DND-41 (cell line): Measurements from ENCODE around the gene GNG13.

Source experiments
- ATAC-seq: fragments of 200-7000 bp; cut with Tn5 transposase; 3 replicates; pipeline ENCODE4 v1.9.1; 2021; ENCODE audit warnings: low read depth; ENCODE audit not compliant: insufficient read depth
- DNase-seq: peaks from one replicate; pipeline ENCODE4 v3.0.0-alpha.2; 2020
- H2AFZ ChIP-seq: 2 replicates; pipeline ENCODE4 v1.6.0; 2012; ENCODE audit warnings: low read depth, low read length
- H3K27ac ChIP-seq: 2 replicates; pipeline ENCODE4 v1.5.1; 2012; ENCODE audit warnings: low read length, inconsistent platforms
- H3K27me3 ChIP-seq: fragments of 200-600 bp; sonication (generic); 2 replicates; pipeline ENCODE4 v1.6.0; 2012; ENCODE audit warnings: low read length, mild to moderate bottlenecking, inconsistent platforms; ENCODE audit not compliant: insufficient read depth, poor library complexity
- H3K36me3 ChIP-seq: 2 replicates; pipeline ENCODE4 v1.5.1; 2012; ENCODE audit warnings: low read length, inconsistent platforms; ENCODE audit not compliant: insufficient read depth
- H3K4me1 ChIP-seq: 2 replicates; pipeline ENCODE4 v1.5.1; 2012; ENCODE audit warnings: mild to moderate bottlenecking, low read length; ENCODE audit not compliant: insufficient read depth
- H3K4me2 ChIP-seq: 2 replicates; pipeline ENCODE4 v1.6.0; 2012; ENCODE audit warnings: mild to moderate bottlenecking, moderate library complexity, low read length, inconsistent platforms; ENCODE audit not compliant: insufficient read depth
- H3K4me3 ChIP-seq, 2 experiments: fragments of 200-600 bp in 1 of 2; shearing (Covaris generic) in 1 of 2; 2 replicates each; pipeline ENCODE4 v1.5.1; 2012 to 2016; ENCODE audit warnings: inconsistent platforms in 2 of 2, low read length in 2 of 2, mild to moderate bottlenecking in 2 of 2, low read depth in 1 of 2, moderate library complexity in 1 of 2
- H3K79me2 ChIP-seq: 2 replicates; pipeline ENCODE4 v1.6.0; 2012; ENCODE audit warnings: low read length, inconsistent platforms; ENCODE audit not compliant: insufficient read depth
- H3K9ac ChIP-seq: 2 replicates; pipeline ENCODE4 v1.6.0; 2012; ENCODE audit warnings: low read depth, mild to moderate bottlenecking, inconsistent platforms, low read length, moderate library complexity
- H3K9me3 ChIP-seq: 2 replicates; pipeline ENCODE4 v1.5.1; 2012; ENCODE audit warnings: low read length, moderate library complexity, mild to moderate bottlenecking, inconsistent platforms; ENCODE audit not compliant: insufficient read depth, severe bottlenecking
- H4K20me1 ChIP-seq: 2 replicates; pipeline ENCODE4 v1.6.0; 2012; ENCODE audit warnings: low read length; ENCODE audit not compliant: insufficient read depth
- EZH2 ChIP-seq: IDR thresholded peaks from 3 replicates; pipeline ENCODE4 v1.6.1; 2012; ENCODE audit warnings: borderline replicate concordance, low read depth, mild to moderate bottlenecking, moderate library complexity, low read length, inconsistent platforms; ENCODE audit not compliant: severe bottlenecking
- TF ChIP-seq, protein P1 (sequence below): IDR thresholded peaks from 2 replicates; pipeline ENCODE4 v1.5.1; 2012; ENCODE audit warnings: borderline replicate concordance, low read length, moderate library complexity, mild to moderate bottlenecking; ENCODE audit not compliant: poor library complexity, severe bottlenecking; ENCODE audit errors: extremely low read depth

The GNG13 gene

DNA sequence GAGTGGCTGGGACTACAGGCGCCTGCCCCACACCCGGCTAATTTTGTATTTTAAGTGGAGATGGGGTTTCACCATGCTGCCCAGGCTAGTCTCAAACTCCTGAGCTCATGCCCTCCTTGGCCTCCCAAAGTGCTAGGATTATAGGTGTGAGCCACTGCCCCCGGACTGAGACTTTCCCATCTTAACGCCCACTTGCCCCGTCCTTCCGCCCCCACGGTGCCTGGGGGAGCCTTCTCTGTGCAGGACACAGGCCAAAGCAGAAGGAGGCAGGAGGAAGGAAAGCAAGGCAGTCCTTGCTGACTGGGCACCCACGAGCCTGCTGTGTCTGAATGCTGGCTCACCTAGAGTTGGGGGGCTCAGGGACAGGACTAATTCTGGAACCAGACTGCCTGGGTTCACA, 17.6 kb upstream of the GNG13 start:
- H3K79me2 ChIP-seq: no peaks in the 10 kb centered on the region
- no peak overlapping the region for H3K27ac ChIP-seq
- no peak overlapping the region for H3K9ac ChIP-seq
- H3K36me3 ChIP-seq: no peaks in the 10 kb centered on the region
- no peaks in the 10 kb centered on the region for H3K4me1 ChIP-seq
- DNase-seq: no peak
- no peaks in the 10 kb centered on the region for H3K9me3 ChIP-seq
- H3K27me3 ChIP-seq: no peaks in the 10 kb centered on the region
- ATAC-seq: no peak
- H2AFZ ChIP-seq: no peak overlapping the region
- H3K4me3 ChIP-seq: no peak overlapping the region
- H4K20me1 ChIP-seq: no peaks in the 10 kb centered on the region
- TF ChIP-seq, protein P1, sequence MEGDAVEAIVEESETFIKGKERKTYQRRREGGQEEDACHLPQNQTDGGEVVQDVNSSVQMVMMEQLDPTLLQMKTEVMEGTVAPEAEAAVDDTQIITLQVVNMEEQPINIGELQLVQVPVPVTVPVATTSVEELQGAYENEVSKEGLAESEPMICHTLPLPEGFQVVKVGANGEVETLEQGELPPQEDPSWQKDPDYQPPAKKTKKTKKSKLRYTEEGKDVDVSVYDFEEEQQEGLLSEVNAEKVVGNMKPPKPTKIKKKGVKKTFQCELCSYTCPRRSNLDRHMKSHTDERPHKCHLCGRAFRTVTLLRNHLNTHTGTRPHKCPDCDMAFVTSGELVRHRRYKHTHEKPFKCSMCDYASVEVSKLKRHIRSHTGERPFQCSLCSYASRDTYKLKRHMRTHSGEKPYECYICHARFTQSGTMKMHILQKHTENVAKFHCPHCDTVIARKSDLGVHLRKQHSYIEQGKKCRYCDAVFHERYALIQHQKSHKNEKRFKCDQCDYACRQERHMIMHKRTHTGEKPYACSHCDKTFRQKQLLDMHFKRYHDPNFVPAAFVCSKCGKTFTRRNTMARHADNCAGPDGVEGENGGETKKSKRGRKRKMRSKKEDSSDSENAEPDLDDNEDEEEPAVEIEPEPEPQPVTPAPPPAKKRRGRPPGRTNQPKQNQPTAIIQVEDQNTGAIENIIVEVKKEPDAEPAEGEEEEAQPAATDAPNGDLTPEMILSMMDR: no peak
- TF ChIP-seq EZH2: no peak
- no peak overlapping the region for H3K4me2 ChIP-seq

DNA sequence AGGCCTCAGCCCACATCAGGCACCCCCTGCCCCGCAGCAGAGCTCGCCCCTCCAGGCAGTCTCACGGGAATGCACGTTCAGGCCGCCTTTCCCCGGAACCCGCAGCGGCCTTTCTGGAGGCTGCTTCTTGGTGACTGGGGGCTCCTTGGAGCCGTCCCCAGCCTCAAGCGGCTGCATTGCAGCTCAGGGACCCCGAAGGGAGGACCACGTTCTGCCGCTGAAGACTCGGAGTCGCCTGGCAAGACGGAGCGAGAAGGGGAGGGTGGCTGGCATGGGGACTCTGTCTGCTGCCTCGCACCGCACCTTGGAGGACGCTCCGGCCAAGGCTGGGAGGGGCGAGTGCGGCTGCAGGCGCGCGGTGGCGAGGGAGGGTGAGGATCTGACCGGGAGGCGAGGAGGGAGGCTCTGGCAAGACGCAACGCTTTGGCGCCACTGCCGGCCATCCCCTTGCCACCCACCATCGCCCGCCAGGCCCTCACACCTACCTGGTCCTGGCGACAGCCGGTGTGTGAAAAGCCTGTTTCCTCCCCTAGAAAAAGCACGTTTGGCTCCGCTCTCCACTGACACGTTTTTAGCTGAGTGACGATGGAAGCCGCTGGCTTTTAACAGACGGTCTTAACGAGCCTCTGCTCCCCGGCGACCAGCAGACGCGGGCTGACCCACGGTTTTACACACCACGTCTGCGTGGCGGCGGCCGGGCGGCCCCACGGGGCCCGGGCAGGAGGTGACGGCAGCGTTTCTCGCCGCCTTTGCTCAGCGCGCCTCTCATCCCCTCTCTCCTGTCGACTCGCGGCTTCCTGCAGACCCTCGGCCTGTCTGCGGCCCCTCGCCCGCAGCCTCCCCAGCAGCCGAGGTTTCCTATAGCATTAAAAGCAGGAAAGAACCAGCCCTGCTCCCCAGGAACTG, 16.7 kb upstream of the GNG13 start:
- no peaks in the 10 kb centered on the region for H3K4me1 ChIP-seq
- H3K27ac ChIP-seq: no peak overlapping the region
- H3K4me2 ChIP-seq: no peak overlapping the region
- H2AFZ ChIP-seq: no peak overlapping the region
- no peaks in the 10 kb centered on the region for H4K20me1 ChIP-seq
- DNase-seq: no peak
- no peak overlapping the region for H3K4me3 ChIP-seq
- no peaks in the 10 kb centered on the region for H3K36me3 ChIP-seq
- TF ChIP-seq, protein P1: no peak
- no peak for TF ChIP-seq EZH2
- no peak overlapping the region for H3K9ac ChIP-seq
- no peaks in the 10 kb centered on the region for H3K79me2 ChIP-seq
- ATAC-seq: no peak
- H3K27me3 ChIP-seq: no peaks in the 10 kb centered on the region
- no peaks in the 10 kb centered on the region for H3K9me3 ChIP-seq

DNA sequence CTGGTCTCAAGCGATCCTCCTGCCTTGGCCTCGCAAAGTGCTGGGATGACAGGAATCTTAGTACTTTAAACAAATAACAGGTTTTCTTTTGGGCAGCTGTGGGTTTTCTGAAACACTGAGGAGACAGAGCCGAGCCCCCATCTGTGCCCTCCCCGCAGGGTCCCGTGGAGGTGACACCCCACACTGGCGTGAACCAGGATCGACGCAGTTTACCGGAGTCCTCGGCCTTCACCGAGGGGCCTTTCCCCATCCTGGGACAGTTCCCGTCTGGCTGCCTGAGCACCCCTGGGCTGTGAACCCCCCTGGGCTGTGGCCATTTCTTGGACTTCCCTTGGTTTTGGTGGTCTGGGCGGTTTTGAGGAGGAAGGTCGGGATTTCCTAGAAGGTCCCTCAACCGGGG, 15.3 kb upstream of the GNG13 start:
- Histone ChIP-seq H4K20me1 (no peaks in the 10 kb centered on the region), H3K4me3 (no peak overlapping the region), H2AFZ (no peak overlapping the region), H3K36me3 (no peaks in the 10 kb centered on the region), H3K27me3 (no peaks in the 10 kb centered on the region), H3K79me2 (no peaks in the 10 kb centered on the region), H3K27ac (no peak overlapping the region), H3K4me2 (no peak overlapping the region), H3K4me1 (no peaks in the 10 kb centered on the region), H3K9ac (no peak overlapping the region), H3K9me3 (no peaks in the 10 kb centered on the region)
- DNase-seq: no peak
- TF ChIP-seq, protein P1: no peak
- no peak for TF ChIP-seq EZH2
- no peak for ATAC-seq
